OCI-M2 (cell line): ENCODE measurements around the gene TEAD3.

Experiments
- DNase-seq: peaks from one replicate; lab custom pipeline; 2025; ENCODE audit not compliant: unreplicated experiment; lab: John Stamatoyannopoulos, UW

Gene TEAD3

DNA sequence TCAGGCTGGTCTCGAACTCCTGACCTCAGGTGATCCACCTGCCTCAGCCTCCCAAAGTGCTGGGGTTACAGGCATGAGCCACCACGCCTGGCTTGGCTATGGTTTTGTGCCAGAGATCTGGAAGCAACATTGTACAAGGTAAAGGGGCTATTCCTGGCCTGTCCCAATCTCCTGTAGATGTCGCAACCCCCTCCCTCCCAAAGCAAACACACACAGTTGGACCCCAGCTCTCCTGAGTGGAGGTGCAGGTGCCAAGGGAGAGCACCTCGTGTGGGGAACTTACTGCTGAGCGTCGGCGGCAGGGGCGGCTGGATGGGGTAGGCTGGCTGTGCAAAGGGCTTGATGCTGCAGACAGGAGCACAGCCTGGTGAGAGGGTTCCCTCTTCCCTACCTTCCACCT is 19.9 kb downstream of the TEAD3 start:
- DNase-seq, result no peak

- DNase-seq, result no peak
Observed at GRCh38 chr6:35476004-35476403, 20.9 kb downstream of the TEAD3 start.

DNA sequence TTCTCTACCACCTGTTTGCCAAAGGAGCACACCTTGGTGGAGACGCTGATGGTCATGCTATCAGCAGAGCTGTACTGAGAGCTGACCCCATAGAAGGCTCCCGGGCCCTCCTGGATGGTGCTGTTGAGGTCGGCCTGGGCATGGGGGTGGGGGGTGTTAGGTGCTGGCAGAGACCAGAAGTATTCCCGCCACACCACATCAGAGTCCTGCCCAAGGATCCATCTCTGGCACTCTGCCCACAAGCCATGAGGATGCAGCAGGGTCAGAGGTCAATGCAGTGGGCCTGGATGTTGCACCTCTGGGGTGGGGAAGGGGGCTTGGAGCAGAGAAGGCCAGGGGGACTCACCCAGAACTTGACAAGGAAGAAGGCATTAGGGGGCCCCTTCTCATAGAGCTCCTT is 21.3 kb downstream of the TEAD3 start:
- no peak for DNase-seq

DNA sequence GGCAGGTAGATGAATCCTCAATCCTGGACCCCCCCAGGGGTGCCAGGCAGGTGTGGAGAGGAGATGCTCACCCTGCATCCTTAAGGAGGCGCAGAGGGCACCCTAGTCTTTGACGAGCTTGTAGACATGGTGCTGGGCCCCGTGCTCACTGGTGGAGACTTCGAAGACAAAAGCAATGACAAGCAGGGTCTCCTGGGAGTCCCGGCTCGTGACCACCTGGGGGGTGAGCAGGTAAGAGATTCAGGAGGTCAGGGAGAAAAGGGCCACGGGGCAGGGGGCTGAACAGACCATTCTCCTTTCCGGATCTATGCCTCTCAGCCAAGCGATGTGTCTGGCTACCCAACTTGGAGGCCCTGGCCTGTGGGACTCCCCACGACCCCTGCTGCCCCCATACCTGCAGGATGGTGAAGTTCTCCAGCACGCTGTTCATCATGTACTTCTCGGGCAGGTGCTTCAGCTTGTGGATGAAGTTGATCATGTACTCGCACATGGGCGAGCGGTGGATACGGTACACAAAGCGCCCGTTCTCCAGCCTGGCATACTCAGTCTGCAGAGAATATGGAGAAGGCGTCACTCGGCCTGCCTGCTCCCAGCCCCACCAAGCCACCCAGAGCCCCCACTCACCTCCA is 21.8 kb downstream of the TEAD3 start:
- DNase-seq, result no peak

DNA sequence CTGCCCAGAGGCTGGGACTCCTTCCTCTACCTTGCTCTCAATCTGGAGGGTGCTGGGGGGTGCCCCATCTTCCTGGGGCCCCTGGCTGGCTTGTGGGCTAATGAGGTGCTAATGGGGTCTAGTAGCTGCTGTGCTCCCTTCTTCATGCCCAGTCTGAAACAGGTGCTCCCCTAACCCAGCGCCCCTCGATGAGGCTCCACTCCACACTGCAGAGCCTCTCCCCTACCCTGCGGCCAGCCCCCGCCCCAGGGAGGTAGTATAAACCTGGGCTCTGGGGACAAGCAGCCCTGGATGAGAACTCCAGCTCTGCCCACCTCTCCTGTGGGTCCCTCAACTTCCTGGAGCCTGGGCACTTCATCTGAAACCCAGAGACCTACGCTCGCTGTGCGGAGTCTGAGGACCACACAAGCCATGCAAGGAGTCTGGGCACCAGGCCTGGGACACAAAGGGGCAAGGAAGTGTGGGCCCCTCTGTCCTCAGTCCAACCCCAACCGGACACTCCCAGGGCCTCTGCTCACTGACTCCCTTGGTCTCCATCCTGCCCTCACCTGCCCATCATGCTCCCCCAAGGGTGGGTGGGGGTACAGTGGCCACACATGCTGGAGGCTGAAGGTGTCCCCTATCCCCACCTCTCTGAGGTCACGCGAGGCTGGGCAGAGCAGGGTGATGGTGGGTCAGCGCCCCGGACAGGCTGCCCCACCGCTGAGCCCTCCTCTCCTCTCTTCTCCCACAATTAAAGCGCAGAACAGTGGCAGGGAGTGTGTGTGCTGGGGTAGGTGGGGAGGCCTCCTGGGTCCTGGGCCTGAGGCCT is 22.5 kb downstream of the TEAD3 start:
- no peak for DNase-seq

- DNase-seq, result no peak
Observed at GRCh38 chr6:35473850-35474130, 23.1 kb downstream of the TEAD3 start.

DNA sequence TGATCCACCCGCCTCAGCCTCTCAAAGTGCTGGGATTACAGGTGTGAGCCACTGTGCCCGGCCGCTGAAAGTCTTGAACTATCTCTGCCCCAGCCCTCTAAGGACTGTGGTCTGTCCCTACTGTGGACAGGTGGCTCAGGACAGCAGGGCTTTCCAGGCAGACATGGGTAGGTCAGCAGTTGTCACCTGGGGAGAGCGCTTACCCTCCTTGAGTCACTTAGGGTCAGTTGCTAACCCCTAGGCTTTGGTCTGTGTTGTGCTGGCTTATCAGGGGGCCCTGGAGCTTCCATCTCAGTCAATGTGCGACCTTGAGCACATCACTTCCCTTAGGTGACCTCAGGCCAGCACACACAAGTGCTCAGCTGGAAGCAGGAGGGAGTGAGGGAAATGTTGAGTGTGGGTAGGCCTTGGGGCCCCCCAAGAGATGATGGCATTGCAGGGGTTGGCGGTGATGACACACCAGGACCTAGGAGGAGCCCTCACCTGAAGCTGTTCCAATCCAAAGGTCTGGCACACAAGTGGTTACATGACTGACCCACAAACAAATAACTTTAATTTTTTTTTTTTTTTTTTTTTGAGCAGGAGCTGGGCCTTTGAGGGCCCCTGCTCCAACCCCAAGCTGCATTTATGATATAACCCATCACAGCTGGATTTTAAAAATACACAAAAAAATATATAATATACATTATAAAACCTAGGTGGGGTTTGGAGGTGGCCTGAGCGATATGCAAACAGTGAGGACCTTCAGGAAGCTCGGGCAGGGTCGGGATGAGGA is 23.6 kb downstream of the TEAD3 start:
- DNase-seq, result no peak

GRCh38 chr6:35471836-35472345 is 25.0 kb downstream of the TEAD3 start:
- no peak for DNase-seq

GRCh38 chr6:35470663-35471120 is 26.2 kb downstream of the TEAD3 start:
- no peak for DNase-seq

- DNase-seq, result no peak
Observed at GRCh38 chr6:35469751-35470662, 26.9 kb downstream of the TEAD3 start.

DNA sequence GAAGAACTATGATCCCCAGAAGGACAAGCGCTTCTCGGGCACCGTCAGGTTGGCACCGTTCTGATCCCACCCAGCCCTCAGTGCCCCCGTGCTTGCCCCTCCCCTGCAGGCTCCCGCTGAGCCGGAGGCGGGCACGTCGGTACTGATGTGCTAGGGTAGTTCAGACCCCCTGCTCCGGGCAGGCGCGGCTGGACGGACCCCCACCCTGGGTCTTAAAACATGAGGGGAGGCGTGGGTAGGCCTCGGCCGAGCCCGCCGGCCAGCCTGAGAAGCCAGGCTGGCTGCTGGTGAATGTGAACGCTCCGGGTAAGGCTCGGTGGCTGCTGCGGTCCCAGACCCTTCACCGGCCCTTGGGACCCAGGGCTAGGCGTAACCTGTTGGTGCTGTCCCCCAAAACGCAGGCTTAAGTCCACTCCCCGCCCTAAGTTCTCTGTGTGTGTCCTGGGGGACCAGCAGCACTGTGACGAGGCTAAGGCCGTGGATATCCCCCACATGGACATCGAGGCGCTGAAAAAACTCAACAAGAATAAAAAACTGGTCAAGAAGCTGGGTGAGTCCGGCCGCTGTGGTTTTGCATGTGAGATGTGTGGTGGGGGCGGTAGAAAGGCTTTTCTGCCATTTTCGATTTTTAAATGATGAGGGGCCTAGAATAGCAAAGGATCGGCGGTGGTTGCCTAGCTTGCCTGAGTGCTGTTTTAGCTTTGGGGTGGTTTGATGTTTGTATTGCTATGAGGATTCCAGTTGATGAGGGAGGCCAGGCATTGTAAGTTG is 27.7 kb downstream of the TEAD3 start:
- DNase-seq, result no peak

DNA sequence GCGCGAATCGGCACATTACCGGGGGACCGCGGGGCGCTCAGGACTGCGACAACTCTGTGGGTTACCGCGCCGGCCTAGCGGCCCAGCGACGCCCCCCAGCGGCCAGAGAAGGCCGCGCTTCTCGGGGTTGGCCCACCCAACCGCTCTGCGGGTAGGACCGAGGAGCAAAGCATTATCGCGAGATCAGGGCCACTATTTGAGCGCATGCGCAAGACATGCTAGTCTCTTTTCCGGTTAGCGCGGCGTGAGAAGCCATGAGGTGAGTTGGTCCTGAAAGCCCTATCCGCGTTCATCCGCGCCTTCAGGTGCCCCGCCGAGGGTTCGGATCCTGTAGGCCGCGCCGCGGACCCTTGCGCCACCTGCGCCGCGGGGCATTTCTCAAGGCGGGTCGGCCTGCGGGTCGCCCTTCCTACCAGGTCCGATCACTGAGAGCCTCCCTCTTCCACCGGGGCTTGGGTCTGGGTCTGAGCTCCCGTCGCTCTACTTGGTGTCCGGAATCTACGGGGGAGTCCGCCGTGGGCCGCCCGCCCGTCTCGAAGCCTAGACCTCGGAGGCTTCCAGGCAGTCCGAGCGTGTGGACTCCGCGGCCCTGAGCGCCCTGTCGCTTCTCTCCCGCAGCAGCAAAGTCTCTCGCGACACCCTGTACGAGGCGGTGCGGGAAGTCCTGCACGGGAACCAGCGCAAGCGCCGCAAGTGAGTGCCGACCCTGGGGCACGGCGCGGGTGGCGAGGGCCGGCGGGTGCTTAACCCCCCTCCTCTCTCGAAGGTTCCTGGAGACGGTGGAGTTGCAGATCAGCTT is 28.5 kb downstream of the TEAD3 start, which contains the start of gene RPL10A:
Gene RPL10A, plus strand, starts transcription at position 221 of the 799 bp plus-strand sequence. Its CDS starts 34 bp downstream, at position 255.
- peak; percentile 92 for DNase-seq

- no peak for DNase-seq
Observed at GRCh38 chr6:35465646-35466045, 31.2 kb downstream of the TEAD3 start.

DNA sequence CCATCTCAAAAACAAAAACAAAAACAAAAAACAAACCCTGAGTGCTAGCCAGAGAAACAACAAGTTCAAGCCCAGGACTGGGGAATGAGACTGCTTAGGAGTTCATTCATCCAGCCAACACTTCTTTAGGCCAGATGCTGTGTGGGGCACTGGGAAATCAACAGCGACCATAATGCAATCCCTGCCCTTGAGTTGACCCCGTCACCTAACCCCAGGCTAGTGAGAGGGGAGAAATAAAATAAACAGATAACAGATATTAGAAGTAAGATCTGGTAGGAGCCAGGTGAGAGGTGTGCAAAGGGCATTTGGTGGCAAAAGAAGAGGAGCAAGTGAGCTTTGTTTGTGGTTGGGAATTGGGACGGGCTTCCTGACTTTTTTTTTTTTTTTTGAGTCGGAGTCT is 33.6 kb downstream of the TEAD3 start:
- no peak for DNase-seq

DNA sequence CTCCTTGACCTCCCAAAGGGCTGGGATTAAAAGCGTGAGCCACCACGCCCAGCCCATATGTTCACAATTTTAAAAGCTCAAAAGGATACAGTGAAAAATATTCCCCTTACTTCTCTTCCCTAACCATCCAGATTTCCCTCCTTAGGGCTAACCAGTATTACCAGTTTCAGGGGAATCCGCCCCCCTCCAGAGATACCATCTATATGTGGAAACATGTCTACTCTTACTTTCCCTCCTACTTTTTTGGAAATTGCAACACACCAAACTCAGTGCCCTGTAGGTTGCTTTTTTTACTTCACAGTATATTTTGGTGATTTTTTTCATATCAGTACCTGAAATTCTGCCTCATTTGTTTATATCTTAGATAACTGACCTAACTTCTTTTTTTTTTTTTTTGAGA is 35.6 kb downstream of the TEAD3 start:
- no peak for DNase-seq

DNA sequence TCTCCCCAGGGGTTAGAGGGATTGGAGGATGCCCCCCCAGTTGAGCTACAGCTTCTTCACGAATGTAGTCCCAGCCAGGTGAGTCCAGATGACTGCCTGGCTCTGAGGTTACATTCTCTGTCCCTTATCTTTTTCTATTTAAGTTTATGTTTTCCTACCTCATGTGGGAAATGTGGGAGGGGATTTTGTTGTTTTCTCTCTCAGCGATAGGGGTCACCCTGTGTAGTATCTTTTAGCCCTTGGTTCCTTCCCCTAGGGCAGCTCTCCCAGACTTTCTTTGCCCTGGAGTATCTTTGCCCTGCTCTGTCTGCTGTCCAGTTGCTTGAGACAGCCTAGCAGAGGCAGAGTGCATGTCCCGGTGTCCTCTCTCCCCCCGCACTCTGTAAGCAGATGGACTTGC is 39.0 kb downstream of the TEAD3 start:
- DNase-seq, result no peak

DNA sequence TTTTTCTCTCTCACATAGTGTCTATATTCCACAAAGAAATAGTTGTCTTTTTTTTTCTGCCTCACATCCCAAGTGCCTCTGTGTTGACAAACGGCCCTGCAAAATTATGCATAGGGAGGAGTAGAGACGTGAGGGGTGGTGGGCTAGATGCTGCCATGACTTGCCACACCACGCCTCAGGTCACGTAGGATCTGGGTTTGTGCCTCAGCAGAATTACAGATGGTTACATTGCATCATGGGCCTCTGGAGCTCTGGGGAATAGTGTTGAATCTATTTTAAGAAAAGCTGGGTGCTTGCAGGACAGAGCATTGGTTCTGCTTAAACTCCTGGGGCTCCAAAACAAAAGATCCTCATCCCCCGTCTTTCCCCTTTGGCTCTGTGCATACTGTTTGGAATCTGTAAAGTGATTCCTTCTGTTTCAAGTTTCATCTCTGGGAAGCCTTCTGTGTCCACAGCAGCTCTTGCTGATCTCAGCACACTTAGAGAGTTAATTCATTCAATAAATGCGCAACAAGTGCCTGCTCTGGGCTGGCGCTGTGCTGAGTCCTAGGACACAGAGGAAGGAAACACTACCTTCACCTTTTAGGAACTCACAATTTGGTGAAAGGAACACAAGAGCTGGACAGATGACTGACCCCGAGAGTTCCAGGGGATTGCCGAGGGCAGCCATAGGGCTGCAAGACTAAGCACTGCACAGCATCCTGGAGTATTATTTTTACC is 42.3 kb downstream of the TEAD3 start:
- no peak for DNase-seq

DNA sequence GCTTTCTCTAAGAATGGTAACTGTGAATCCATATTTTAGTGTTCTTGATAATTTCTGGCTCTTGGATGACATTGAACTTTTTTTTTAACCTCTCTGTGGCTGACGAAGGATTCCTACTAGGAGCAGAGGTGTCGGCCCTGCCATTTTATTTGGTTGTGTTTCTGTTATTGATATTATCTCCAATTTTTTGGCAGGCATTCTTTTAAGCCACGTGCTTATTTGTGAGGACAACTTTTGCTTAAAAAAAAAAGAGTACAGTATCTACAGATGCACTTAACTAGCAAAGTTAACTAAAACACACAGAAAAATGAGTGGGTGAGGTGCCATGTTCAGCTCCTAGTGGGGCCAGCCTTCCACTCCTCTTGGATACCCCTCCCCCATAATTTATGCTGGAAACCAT is 43.6 kb downstream of the TEAD3 start:
- DNase-seq, result no peak
